ENCODE results near the gene SLC7A6OS. TPM values are rescaled to one million over a fixed set of nuclear protein-coding genes. Genes with fewer than 3 reads are reported as not detected.

Gene SLC7A6OS
- total RNA-seq, 1 experiment from 2014 or later: 21.9 TPM

- no peak for DNase-seq (ENCODE audit: low read depth, low spot score)
- in situ Hi-C loops (cut with HindIII; ENCODE audit: low pct_unique_long_range_greater_than_20kb, low sequenced_read_pairs): no loop called here
Observed at GRCh38 chr16:68346892-68347480, 36.2 kb upstream of the SLC7A6OS start.

DNA sequence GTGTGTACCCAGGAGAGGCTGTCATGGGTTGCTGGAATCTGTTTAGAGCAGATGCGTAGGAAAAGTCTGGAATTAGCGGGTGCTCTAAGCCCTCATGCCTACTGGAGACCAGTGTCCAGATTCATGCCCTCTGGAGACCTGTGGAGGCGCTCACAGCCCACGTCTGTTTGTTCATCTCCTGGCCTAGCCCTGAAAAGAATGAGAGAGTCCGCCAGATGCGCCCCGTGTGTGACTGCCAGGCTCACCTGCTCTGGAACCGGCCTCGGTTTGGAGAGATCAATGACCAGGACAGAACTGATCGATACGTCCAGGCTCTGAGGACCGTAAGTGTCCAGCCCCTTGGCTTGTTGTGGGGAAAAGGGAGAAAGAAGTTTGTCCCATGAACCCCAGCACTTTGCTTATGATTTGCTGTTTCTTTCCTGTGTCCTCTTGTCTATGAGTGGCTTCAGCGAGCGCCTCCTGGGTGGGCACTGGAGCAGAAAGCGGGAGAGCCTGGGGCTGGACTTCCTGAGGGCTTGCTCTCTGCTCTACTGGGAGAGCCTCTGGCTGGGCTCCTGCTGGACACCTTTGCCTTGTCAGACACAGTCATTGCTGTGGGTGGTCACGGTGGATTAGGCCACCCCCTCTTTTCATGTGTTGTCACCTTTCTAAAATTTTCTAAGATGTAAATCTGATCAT is 35.4 kb upstream of the SLC7A6OS start:
- in situ Hi-C loops (cut with HindIII; ENCODE audit: low pct_unique_long_range_greater_than_20kb, low sequenced_read_pairs): no loop called here
- DNase-seq (ENCODE audit: low read depth, low spot score): no peak

GRCh38 chr16:68345351-68345810 is 34.6 kb upstream of the SLC7A6OS start:
- no peak for DNase-seq (ENCODE audit: low read depth, low spot score)
- in situ Hi-C loops (cut with HindIII; ENCODE audit: low pct_unique_long_range_greater_than_20kb, low sequenced_read_pairs): no loop called here

- in situ Hi-C loops (cut with HindIII; ENCODE audit: low pct_unique_long_range_greater_than_20kb, low sequenced_read_pairs): no loop called here
- no peak for DNase-seq (ENCODE audit: low read depth, low spot score)
Observed at GRCh38 chr16:68344252-68344651, 33.5 kb upstream of the SLC7A6OS start.

DNA sequence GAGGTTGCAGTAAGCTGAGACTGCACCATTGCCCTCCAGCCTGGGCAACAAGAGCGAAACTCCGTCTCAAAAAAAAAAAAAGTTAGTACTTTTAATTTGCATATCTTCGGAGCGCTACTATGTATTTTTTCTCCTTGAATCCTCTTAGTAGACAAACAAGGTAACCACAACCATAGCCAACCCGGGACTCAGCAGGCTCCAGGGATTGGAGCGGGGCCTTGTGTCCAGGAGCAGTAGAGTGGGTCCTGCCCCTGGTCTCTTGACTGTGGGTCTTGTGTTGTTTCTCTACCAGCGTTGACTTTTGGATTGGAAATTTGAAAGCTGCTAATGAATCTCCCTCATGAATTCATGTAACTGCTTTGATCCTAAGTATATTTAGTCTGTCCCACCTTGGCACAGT is 32.4 kb upstream of the SLC7A6OS start:
- in situ Hi-C loops (cut with HindIII; ENCODE audit: low pct_unique_long_range_greater_than_20kb, low sequenced_read_pairs): no loop called here
- DNase-seq (ENCODE audit: low read depth, low spot score): no peak

DNA sequence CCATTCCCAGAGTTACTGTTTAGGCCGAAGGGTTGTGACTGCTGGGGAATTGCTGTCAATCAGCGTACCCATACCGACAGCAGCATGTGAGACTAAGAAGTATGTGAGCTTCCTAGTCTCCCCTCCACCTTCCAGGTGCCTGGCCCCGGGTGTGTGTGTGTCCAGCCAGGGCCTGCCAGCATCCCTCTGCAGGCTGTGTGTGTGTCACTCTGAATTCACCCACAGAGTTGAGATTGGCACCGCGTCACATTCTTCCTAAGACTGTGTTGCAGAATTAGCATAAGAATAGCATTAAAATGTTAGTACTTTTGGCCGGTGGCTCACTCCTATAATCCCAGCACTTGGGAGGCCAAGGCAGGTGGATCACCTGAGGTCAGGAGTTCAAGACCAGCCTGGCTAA is 31.9 kb upstream of the SLC7A6OS start:
- in situ Hi-C loops (cut with HindIII; ENCODE audit: low pct_unique_long_range_greater_than_20kb, low sequenced_read_pairs): no loop called here
- DNase-seq (ENCODE audit: low read depth, low spot score): no peak

- in situ Hi-C loops (cut with HindIII; ENCODE audit: low pct_unique_long_range_greater_than_20kb, low sequenced_read_pairs): no loop called here
- DNase-seq (ENCODE audit: low read depth, low spot score): no peak
Observed at GRCh38 chr16:68339214-68339613, 28.5 kb upstream of the SLC7A6OS start.

DNA sequence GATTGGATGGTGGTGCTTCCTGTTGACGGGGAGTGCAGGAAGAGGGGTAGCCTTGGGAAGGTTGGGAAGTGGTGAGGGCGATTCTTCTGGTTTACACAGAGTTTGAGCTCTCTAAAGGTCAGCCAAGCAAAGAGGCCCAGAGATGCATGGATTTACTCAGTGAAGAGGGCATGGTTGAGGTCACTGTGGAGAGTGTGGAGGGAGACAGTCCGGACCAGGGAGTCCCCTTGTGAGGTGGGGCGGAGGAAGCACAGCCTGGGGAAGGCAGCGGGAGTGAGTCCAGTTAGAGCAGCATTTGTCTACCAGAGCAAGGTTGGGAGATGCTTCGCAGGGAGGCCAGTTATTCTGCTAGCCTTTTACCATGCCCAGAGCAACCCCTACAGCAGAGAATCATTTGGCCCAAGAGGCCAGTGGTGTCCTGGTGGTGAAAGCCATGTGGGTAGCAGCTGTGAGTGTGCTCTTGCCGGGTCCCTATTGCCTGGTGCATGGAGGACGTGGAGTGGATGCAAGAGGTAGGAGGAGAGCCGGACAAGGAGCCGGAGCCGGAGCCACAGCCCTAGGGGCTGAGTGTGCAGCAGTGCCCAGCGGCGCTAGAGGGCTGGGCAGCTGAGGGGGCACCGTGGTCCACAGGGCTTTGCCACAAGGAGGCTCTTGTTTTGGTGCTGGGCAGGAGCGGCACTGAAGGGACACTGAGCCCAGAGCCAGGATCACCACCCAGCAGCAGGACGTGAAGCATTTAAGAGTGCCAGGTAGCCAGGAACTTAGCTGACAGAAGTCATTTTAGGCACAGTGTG is 27.8 kb upstream of the SLC7A6OS start:
- in situ Hi-C loops (cut with HindIII; ENCODE audit: low pct_unique_long_range_greater_than_20kb, low sequenced_read_pairs): no loop called here
- DNase-seq (ENCODE audit: low read depth, low spot score): no peak

DNA sequence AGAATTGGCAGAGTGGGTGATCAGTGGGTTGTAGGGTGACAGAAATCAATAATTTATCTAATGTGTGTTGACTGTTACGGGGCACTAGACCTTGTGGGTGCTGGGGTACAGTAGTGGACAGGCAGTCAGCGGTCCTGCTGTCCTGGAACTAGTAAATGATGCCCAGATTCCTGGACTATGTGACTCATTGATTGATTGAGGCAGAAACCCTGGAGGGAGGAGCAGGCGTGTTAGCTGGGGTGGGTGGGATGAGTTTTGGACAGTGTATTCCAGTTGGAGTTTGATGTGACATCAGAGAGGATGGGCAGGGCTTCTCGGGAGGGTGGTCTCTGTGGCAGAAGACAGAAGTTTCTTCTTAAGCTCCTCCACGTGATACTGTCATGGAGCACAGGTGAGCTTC is 24.4 kb upstream of the SLC7A6OS start:
- no peak for DNase-seq (ENCODE audit: low read depth, low spot score)
- in situ Hi-C loops (cut with HindIII; ENCODE audit: low pct_unique_long_range_greater_than_20kb, low sequenced_read_pairs): no loop called here

DNA sequence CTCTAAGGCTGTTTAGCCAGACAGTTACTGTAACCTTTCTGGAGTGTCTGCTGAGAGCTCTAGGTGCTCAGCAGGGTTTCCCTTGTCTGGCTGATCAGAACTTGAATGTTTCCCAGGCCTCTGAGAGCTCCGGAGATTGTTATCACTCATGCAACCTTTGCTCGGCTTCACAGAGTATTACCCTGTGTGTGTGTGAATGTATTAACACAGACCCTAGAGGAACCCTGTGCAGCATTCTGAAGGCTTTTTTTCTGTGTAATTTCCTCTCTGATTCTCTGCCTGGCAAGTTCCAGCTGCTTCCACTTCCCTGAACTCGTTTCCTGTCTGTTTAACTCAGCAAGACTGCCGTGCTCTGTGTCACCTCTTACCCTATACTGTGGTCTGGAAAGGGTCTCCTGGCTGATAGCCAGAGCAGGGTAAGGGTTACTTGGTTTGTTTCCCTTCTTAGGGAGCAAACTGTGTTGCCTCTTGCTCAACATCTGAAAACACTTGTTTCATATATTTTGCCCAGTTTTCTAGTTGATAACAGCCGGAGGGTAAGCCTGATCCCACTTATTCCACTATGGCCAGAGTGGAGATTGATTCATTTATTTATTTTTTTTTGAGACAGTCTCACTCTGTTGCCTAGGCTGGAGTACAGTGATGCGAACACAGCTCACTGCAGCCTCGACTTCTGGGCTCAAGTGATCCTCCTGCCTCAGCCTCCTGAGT is 21.8 kb upstream of the SLC7A6OS start:
- DNase-seq (ENCODE audit: low read depth, low spot score): no peak
- in situ Hi-C loops (cut with HindIII; ENCODE audit: low pct_unique_long_range_greater_than_20kb, low sequenced_read_pairs): no loop called here

- in situ Hi-C loops (cut with HindIII; ENCODE audit: low pct_unique_long_range_greater_than_20kb, low sequenced_read_pairs): no loop called here
- DNase-seq (ENCODE audit: low read depth, low spot score): no peak
Observed at GRCh38 chr16:68331879-68332410, 21.2 kb upstream of the SLC7A6OS start.

DNA sequence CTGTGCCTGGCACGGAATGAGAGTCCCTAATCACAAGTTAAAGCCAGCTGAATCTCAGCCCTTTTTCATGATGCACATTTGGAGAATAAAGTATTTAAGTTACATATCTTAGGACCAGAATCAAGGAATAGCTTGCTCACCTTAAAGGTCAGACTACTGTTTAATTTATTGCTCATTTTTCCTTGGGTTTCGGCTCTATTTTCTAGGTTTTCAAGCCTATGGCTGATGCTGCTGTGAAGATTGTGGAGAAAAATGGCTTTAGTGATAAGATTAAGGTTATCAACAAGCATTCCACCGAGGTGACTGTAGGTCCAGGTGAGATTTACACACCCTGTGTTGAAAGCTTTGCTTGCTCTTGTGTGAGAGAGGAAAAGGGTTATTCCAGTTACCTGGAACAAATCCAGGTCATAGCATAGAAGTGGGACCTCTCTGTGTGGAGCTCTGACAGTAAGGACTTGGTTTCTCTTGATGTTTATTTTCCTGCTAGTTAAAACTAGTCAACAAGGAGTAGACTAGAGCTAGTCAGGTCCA is 18.2 kb upstream of the SLC7A6OS start:
- in situ Hi-C loops (cut with HindIII; ENCODE audit: low pct_unique_long_range_greater_than_20kb, low sequenced_read_pairs): no loop called here
- no peak for DNase-seq (ENCODE audit: low read depth, low spot score)

GRCh38 chr16:68328151-68328859 is 17.6 kb upstream of the SLC7A6OS start:
- in situ Hi-C loops (cut with HindIII; ENCODE audit: low pct_unique_long_range_greater_than_20kb, low sequenced_read_pairs): no loop called here

DNA sequence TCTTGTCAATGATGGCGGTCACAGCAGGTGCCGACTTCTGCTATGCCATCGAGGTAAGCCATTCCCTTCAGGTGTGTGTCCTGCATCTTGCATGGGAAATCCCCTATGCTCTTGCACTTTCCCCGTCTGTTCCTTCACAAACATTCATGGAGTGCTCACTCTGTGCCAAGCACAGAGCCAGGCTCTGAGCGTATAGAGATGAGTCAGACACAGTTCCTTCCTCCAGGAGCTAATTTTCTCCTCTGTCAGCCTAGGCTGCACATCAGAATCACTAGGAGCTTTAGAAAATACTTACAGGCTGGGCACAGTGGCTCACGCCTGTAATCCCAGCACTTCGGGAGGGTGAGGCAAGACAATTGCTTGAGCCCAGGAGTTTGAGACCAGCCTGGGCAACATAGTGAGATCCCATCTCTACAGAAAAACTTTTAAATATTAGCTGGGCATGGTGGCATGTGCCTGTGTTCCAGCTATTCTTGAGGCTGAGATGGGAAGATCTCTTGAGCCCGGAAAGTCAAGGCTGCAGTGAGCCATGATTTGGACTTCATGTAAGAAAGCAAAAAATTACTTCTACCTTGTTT is 14.1 kb upstream of the SLC7A6OS start:
- in situ Hi-C loops (cut with HindIII; ENCODE audit: low pct_unique_long_range_greater_than_20kb, low sequenced_read_pairs): no loop called here
- no peak for DNase-seq (ENCODE audit: low read depth, low spot score)

More at GRCh38 chr16:68328151-68328859, 17.6 kb upstream of the SLC7A6OS start:
- DNase-seq (ENCODE audit: low read depth, low spot score): peak; percentile 86

DNA sequence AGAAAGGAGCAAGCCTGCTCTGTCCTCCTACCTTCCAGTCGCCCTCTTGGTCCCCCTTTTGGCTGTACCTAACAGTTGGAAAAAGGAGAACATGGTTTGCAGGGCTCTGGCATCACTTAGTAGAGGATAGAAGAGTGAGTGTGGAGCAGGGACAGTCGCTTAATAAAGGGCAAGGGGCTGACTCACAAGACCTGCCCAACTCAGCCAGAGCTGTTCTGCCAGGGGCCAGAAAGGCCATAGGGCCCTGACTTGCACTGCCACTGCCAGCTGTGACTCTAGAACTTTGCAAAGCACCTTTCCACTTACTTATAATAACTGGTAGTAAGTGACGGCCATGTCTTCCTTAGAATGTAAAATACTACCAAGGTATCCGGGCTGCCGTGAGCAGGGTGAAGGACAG is 13.6 kb upstream of the SLC7A6OS start:
- DNase-seq (ENCODE audit: low read depth, low spot score): no peak
- in situ Hi-C loops (cut with HindIII; ENCODE audit: low pct_unique_long_range_greater_than_20kb, low sequenced_read_pairs): no loop called here

DNA sequence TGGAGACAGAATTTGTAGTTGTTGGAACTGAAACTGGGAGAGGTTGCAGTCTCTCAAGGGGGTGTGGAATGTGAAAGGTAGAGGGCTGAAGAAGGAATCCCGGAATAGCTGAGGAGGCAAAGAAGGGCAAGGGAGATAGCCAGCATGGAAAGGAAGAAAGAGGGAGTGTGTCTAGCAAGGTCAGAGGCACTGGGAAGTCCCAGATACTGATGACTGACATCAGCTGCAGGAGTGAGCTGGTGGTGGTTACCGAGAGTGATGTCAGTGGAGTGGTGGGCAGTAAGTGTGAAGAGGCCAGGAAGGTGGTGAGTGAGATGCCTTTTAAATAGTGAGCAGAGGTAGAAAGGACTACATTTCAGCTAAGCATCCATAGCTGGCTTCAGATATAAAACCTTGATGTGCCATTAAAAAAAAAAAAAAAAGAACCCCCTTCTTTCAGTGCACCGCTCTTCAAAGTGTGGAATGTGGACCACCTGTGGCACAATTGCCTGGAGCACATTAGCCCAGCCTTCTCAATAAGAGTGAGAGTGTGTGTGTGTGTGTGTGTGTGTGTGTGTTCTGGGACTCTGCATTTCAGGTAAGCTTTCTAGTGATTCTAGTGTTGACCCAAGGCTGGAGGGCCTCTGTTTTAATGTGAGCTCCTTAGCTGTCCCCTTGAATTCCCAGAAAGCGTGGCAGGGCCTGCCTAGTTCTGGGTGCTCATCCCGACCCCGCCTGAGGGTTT is 8.6 kb upstream of the SLC7A6OS start:
- DNase-seq (ENCODE audit: low read depth, low spot score): no peak
- in situ Hi-C loops (cut with HindIII; ENCODE audit: low pct_unique_long_range_greater_than_20kb, low sequenced_read_pairs): no loop called here
